Thyroid gland (tissue), 4 donors: Measurements from ENCODE around the gene RPS2. TPM values are rescaled to one million over a fixed set of nuclear protein-coding genes. Genes with fewer than 3 reads are reported as not detected.
"Not testable (repeated sequence)": the region's sequence is repeated elsewhere in the genome, so short reads cannot be mapped to it uniquely, and the experiment has no call there.

Experiments used
- DNase-seq, 2 donors: peaks; one replicate each; pipeline ENCODE4 v3.0.0-alpha.2; 2019
- H3K27ac ChIP-seq, 3 donors: fragments of 200-600 bp; sonication (generic); 1 replicate in 2 of 3; 2 replicates in 1 of 3; pipeline ENCODE4 v1.5.1; 2016 to 2019; ENCODE audit warnings: mild to moderate bottlenecking in 1 of 3, moderate library complexity in 1 of 3
- H3K27me3 ChIP-seq: fragments of 200-600 bp; sonication (generic); one replicate; pipeline ENCODE4 v1.5.1; 2019
- H3K36me3 ChIP-seq, 2 donors: fragments of 200-600 bp; sonication (generic); one replicate each; pipeline ENCODE4 v1.5.1; 2016 to 2019
- H3K4me1 ChIP-seq, 2 donors: fragments of 200-600 bp; sonication (generic); one replicate each; pipeline ENCODE4 v1.5.1; 2017 to 2019
- H3K4me3 ChIP-seq, 3 donors: fragments of 200-600 bp; sonication (generic); replicated peaks in 1 of 3; 1 replicate in 2 of 3; 2 replicates in 1 of 3; pipeline ENCODE4 v1.5.1; 2016; ENCODE audit warnings: mild to moderate bottlenecking in 1 of 3
- H3K9me3 ChIP-seq: fragments of 200-600 bp; sonication (generic); one replicate; pipeline ENCODE4 v1.5.1; 2017
- POLR2A ChIP-seq, 2 donors: fragments of 450-650 bp; IDR thresholded peaks; one replicate each; pipeline ENCODE4 v1.6.1; 2017; ENCODE audit warnings: antibody characterized with exemption in 2 of 2, mild to moderate bottlenecking in 2 of 2, moderate library complexity in 1 of 2
- WGBS, 2 donors: methylation state at CpG; one replicate each; pipeline ENCODE4 v1.1.5; 2017; 5-methylcytosine and 5-hydroxymethylcytosine counted together
- intact Hi-C: fragments of 100-400 bp; cut with DNase I; formaldehyde crosslinking; loops from one replicate; pipeline ENCODE4 v1.15.1; 2023
- total RNA-seq, 4 donors: library from RNA; depleted of rRNA; stranded (reverse); fragments of >200 nt; gene quantifications; one replicate each; pipeline ENCODE4 v1.2.3, GENCODE V29; 2016
- TF ChIP-seq, protein P1 (sequence below), 6 experiments: fragments of 200-600 bp in 3 of 6; fragments of 450-650 bp in 3 of 6; sonication (generic) in 3 of 6; IDR thresholded peaks; one replicate each; pipeline ENCODE4 v1.5.1; 2016 to 2019; ENCODE audit warnings: antibody characterized with exemption in 6 of 6, mild to moderate bottlenecking in 2 of 6, inconsistent platforms in 1 of 6, moderate library complexity in 1 of 6

The RPS2 gene
- total RNA-seq, 4 donors from 2014 or later, result 976 to 2,244 (median 1,167) TPM

DNA sequence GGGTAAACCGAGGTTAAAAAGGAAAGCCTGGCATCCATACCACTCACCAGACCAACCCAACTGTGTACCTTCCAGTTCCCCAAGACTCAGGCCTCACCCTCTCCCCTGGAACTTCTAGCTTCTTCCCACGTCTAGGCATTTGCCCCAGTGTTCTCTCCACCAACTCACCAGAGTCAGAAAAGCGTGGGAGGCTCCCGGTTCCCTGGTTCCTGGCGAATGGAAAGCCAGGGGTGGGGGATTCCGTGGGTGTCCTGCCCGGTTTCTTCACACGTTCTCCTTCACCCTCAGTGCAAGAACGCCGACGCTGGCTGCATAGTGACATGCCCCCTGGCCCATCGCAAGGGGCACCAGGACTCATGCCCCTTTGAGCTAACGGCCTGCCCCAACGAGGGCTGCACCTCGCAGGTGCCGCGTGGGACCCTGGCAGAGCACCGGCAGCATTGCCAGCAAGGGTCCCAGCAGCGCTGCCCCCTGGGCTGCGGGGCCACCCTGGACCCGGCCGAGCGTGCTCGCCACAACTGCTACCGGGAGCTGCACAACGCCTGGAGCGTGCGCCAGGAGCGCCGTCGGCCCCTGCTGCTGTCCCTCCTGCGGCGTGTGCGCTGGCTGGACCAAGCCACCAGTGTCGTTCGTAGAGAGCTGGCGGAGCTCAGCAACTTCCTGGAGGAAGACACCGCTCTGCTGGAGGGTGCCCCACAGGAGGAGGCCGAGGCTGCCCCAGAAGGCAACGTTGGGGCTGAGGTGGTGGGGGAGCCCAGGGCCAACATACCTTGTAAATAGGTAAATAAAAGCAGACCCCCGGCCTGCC, 3.7 kb upstream of the RPS2 start:
- no peak overlapping the region for H3K4me3 ChIP-seq
- TF ChIP-seq, protein P1, sequence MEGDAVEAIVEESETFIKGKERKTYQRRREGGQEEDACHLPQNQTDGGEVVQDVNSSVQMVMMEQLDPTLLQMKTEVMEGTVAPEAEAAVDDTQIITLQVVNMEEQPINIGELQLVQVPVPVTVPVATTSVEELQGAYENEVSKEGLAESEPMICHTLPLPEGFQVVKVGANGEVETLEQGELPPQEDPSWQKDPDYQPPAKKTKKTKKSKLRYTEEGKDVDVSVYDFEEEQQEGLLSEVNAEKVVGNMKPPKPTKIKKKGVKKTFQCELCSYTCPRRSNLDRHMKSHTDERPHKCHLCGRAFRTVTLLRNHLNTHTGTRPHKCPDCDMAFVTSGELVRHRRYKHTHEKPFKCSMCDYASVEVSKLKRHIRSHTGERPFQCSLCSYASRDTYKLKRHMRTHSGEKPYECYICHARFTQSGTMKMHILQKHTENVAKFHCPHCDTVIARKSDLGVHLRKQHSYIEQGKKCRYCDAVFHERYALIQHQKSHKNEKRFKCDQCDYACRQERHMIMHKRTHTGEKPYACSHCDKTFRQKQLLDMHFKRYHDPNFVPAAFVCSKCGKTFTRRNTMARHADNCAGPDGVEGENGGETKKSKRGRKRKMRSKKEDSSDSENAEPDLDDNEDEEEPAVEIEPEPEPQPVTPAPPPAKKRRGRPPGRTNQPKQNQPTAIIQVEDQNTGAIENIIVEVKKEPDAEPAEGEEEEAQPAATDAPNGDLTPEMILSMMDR (IDR thresholded peaks at IDR 0.05), result no peak
- TF ChIP-seq POLR2A (IDR thresholded peaks at IDR 0.05), result no peak
- no peaks in the 10 kb centered on the region for H3K27me3 ChIP-seq
- H3K4me1 ChIP-seq, result peaks cover 28 to 34% of the 10 kb centered on the region in 2 donors
- H3K9me3 ChIP-seq, result no peaks in the 10 kb centered on the region
- no peak overlapping the region for H3K27ac ChIP-seq
- DNase-seq, result no peak
- 84 to 89% methylated on average over 13 to 36 of the region's 41 CpGs for WGBS, 2 donors
- intact Hi-C loops, result no loop called here
- H3K36me3 ChIP-seq, result no peaks in the 10 kb centered on the region

DNA sequence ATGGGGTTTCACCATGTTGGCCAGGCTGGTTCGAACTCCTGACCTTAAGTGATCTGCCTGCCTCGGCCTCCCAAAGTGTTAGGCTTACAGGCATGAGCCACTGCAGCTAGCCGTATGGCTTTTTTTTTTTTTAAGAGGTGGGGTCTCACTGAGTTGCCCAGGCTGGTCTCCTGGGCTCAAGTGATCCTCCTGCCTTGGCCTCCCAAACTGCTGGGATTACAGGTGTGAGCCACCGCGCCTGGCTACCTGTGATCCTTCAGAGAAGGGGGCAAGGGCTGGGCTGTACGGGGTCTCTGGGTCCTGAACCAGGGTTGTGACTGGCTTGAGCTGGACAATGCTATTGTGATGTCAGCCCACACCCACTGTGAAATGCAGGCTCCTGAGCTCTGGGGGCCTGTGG, 1.8 kb upstream of the RPS2 start, which contains the start of gene RNF151:
TSS of gene RNF151 (plus strand) at position 397 of the 400 bp plus-strand sequence. CDS start 26 bp downstream, outside the sequence.
- 86 to 96% methylated on average over 6 of the region's 6 CpGs for WGBS, 2 donors
- H3K27ac ChIP-seq, result peak within 1 kb of the TSS in 1 of 3 donors; percentile 93
- DNase-seq, result no peak
- intact Hi-C loops, result no loop called here
- no peak for TF ChIP-seq POLR2A (IDR thresholded peaks at IDR 0.05)
- TF ChIP-seq, protein P1 (IDR thresholded peaks at IDR 0.05), result no peak
- H3K27me3 ChIP-seq, result no peaks in the 10 kb centered on the region
- H3K4me1 ChIP-seq, result peaks cover 23 to 29% of the 10 kb centered on the region in 2 donors
- peak within 1 kb of the TSS in 2 of 3 donors; percentile 80 to 84 for H3K4me3 ChIP-seq
- H3K9me3 ChIP-seq, result no peaks in the 10 kb centered on the region
- peaks cover 4 to 15% of the 10 kb centered on the region in 2 donors for H3K36me3 ChIP-seq

DNA sequence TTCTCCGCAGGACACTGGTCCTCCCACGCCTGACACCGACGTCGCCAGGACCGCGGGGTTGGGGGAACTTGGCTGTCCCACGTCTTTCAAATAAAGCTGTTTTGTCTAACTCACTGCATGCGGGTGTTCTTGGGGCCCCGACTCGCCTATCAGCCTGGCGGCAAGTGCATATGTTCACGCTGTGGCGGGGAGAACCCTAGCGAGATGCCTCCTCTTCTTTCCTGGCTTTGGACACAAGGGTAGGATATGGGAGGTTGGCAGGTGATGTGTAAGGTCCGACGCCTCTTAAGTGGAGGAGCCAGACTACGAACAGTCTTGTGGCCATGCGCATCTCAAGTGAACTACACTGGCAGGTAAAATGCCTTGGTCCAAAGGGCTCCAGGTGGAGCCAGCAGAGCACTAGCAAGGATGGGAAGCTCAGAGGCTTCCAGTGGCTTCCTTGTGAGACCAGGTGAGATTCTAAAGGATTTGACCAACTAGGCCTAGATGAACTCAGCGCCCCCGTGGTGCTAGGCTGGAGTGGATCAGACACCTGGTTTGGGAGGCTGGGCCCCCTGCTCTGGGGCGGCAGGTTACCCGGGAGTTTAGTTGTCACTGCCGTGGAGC, 873 bp upstream of the RPS2 start:
- TF ChIP-seq, protein P1 (IDR thresholded peaks at IDR 0.05), result no peak
- TF ChIP-seq POLR2A (IDR thresholded peaks at IDR 0.05), result no peak
- H3K36me3 ChIP-seq, result peaks cover 6 to 15% of the 10 kb centered on the region in 2 donors
- no peaks in the 10 kb centered on the region for H3K9me3 ChIP-seq
- peak overlapping the region; percentile 91 to 94 (median 93) for H3K27ac ChIP-seq
- H3K4me3 ChIP-seq, result peak overlapping the region; percentile 50 to 84 (median 80)
- H3K4me1 ChIP-seq, result peaks cover 16 to 24% of the 10 kb centered on the region in 2 donors
- intact Hi-C loops, result no loop called here
- H3K27me3 ChIP-seq, result no peaks in the 10 kb centered on the region
- DNase-seq, result no peak
- 20 to 32% methylated on average over 16 to 21 of the region's 24 CpGs for WGBS, 2 donors

DNA sequence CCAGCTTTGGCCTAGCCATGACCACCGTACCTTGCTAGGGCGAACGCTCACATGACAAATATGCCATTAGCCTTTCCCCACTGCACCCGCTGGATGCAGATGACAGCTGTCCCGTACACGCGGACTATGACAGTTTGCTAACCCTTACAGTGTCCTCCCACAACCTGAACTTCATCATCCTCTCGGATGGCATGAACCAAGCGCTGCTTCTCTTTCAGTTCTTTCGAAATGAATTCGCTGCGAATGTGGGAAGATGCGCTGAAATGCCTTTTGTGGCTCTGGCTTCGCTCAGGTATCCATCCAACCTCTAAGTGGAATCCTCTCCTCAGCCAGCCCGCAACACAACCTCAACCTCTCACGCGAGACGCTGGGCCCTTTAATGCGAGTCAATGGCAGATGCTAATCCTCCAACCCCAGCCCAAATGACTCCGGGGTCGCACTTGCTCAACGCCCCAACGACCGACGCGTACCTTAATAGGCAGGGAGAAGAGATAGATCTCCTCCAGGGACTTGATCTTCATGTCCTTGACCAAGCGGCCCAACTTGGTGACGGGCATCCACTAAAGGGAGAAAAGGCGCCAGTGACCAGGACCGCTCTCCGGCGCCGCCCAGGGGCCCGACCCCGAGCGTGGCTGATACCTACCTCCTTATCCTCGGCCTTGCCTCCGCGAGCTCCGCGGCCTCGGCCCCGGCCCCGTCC, 670 bp downstream of the RPS2 start:
- Histone ChIP-seq H3K4me1 (peaks cover 19 to 29% of the 10 kb centered on the region in 2 donors), H3K4me3 (peak overlapping the region; percentile 69 to 80 (median 78)), H3K27ac (peak overlapping the region; percentile 91 to 94 (median 93)), H3K9me3 (no peaks in the 10 kb centered on the region), H3K27me3 (no peaks in the 10 kb centered on the region), H3K36me3 (peaks cover 6 to 15% of the 10 kb centered on the region in 2 donors)
- intact Hi-C loops, result no loop called here
- TF ChIP-seq, protein P1 (IDR thresholded peaks at IDR 0.05), result peak in 1 of 6 experiments; percentile 10
- no peak for TF ChIP-seq POLR2A (IDR thresholded peaks at IDR 0.05)
- DNase-seq, result peak in 1 of 2 donors; percentile 31
- 26 to 37% methylated on average over 21 to 25 of the region's 44 CpGs for WGBS, 2 donors

DNA sequence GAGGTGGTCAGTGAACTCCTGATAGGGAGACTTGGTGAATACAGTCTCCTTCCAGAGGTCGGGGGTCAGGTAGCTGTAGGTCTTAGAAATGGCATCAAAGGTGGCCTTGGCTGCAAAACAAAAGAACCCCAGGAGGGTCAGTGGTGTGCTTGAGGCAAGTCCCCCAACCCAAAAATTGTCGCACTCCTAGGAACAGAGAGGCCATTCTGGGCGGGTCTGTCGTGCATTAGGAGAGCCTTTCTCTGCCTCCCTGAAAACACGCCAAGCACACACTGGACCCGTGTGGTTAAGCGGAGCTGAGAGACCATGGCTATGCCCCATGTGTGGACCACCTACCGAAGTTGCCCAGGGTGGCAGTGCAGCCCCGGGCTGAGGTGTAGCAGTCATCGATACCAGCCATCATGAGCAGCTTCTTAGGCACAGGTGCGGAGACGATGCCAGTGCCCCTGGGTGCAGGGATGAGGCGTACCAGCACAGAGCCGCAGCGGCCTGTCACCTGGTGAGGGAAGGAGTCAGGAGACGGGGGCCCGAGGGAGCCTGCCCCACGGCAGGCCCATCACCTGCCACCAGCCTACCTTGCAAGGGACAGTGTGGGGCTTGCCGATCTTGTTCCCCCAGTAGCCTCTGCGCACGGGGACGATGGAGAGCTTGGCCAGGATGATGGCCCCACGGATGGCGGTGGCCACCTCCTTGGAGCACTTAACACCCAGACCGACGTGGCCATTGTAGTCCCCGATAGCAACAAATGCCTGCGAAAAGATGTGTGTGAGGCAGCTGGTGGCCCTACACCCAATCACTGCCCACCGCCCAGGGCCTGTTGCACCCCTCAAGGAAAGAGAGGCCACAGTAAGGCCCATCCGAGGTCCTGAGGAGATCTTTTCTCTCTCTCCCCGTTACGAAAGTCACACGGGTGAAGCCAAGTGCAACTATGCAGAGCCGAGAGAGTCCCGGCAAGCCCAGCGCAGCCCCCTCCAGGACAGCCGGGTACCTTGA, 2.2 kb downstream of the RPS2 start:
- H3K27me3 ChIP-seq, H3K9me3 ChIP-seq, intact Hi-C loops, H3K4me3 ChIP-seq, H3K27ac ChIP-seq, DNase-seq: not testable (repeated sequence)
- WGBS, 2 donors, result 83 to 94% methylated on average over 31 to 36 of the region's 37 CpGs
- H3K4me1 ChIP-seq, result peaks cover 19 to 33% of the 10 kb centered on the region in 2 donors
- H3K36me3 ChIP-seq, result peaks cover 6 to 15% of the 10 kb centered on the region in 2 donors
